ENCODE data around the gene MYL3. TPM values are rescaled to one million over a fixed set of nuclear protein-coding genes. Genes with fewer than 3 reads are reported as not detected.

MYL3 gene
- polyA plus RNA-seq, 1 of the 3 experiments (the other 2 are of a cell fraction), result not detected

GRCh38 chr3:46864061-46864881, 1.0 kb upstream of the MYL3 start:
- peaks cover 0 to 40% of the 10 kb centered on the region in 2 experiments; a peak in 1 of 4 replicates for H3K4me1 ChIP-seq (ENCODE audit: control insufficient read depth in 1 of 2, insufficient read depth in 2 of 2, low read depth in 1 of 2, low read length in 1 of 2)
- no peak for TF ChIP-seq RXRA (IDR thresholded peaks at IDR 0.05; ENCODE audit: borderline replicate concordance, low read depth)
- no peak for TF ChIP-seq TAF1 (IDR thresholded peaks at IDR 0.05; ENCODE audit: borderline replicate concordance, low read depth, low read length)
- TF ChIP-seq POLR2AphosphoS5 (IDR thresholded peaks at IDR 0.05; ENCODE audit: low read depth, low read length), result no peak
- TF ChIP-seq YY1 (IDR thresholded peaks at IDR 0.05; ENCODE audit: low read depth), result no peak
- no peak for TF ChIP-seq GATA2 (CRISPR knock-in tag; IDR thresholded peaks at IDR 0.05)
- no peak for TF ChIP-seq FOXM1 (IDR thresholded peaks at IDR 0.05; ENCODE audit: low read depth)
- TF ChIP-seq SMC3 (IDR thresholded peaks at IDR 0.05; ENCODE audit: low read depth, low read length), result peak; percentile 32; the same call in 1 of the 2 replicates
- no peak for TF ChIP-seq CHD2 (IDR thresholded peaks at IDR 0.05; ENCODE audit: low read length, partially characterized antibody)
- no peak for TF ChIP-seq TCF12 (IDR thresholded peaks at IDR 0.05)
- peak; percentile 61 for TF ChIP-seq RAD21 (IDR thresholded peaks at IDR 0.05; ENCODE audit: low read length)
- CTCF ChIA-PET, result interaction anchor here (0.7 to 4.0 kb wide), 13 partner anchors 11 to 375 kb away, joined by 3 to 29 read pairs (median 5); no protein-coding TSS in a partner anchor
- 72% methylated on average over 9 of the region's 10 CpGs for WGBS (ENCODE audit: low lambda C conversion rate)
- H3F3A ChIP-seq (replicated peaks; ENCODE audit: insufficient read depth), result no peaks in the 10 kb centered on the region
- DNase-seq, result peak; percentile 66
- no peaks in the 10 kb centered on the region for H3K9me3 ChIP-seq
- H3K27me3 ChIP-seq (ENCODE audit: insufficient read depth), result no peaks in the 10 kb centered on the region
- no peak overlapping the region for H3K9ac ChIP-seq
- H2AFZ ChIP-seq (ENCODE audit: low read depth), result no peak overlapping the region
- H3K79me2 ChIP-seq (ENCODE audit: insufficient read depth), result no peaks in the 10 kb centered on the region
- H3K9me2 ChIP-seq, result no peaks in the 10 kb centered on the region
- no peaks in the 10 kb centered on the region for H3K36me3 ChIP-seq (replicated peaks in 1 of 2; ENCODE audit: control insufficient read depth in 1 of 2, insufficient read depth in 2 of 2, low read length in 1 of 2)
- no peak overlapping the region for H3K4me3 ChIP-seq (ENCODE audit: low read depth in 2 of 2, low read length in 1 of 2)
- H3K4me2 ChIP-seq, result no peak overlapping the region
- POLR2A ChIA-PET, result interaction anchor here (0.6 to 1.1 kb wide), 3 partner anchors 19 to 464 kb away, joined by 3 to 6 read pairs (median 4); no protein-coding TSS in a partner anchor
- H4K20me1 ChIP-seq (ENCODE audit: insufficient read depth), result no peaks in the 10 kb centered on the region
- no peak overlapping the region; a peak in 1 of 4 replicates for H3K27ac ChIP-seq (ENCODE audit: low read depth in 2 of 2, low read length in 1 of 2)

DNA sequence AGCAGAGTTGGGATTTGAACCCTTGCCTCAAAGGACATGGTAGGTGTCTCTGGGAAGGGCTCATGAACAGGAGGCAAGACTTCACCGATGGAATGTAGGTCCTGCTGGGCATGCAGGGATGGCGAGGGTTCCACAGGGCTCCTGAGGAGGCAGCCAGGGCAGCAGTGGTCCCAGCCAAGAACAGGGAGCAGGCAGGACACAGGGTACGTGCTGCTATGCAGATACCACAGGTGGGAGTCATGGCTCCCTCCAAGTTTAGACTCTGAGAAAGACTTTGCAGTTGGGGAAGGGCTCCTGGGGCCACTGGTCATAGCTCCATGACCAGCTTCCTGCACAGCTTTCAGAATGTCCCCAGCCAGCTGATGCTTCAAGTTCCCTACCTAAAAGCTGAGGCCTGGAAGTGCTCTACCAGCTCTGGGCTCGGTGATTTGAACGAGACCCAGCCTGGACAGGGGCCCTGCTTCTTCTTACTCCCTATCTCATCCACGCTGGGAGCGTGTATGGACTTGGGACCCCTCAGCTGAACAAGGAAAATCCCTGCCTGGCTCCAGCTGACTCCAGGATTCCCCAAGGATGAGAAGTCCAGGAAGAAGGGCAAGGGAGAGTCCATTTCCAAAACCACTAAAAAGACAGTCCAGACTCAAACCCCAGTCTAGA, 747 bp downstream of the MYL3 start:
- Histone ChIP-seq H2AFZ (ENCODE audit: low read depth) (no peak overlapping the region), H3K27ac (ENCODE audit: low read depth in 2 of 2, low read length in 1 of 2) (no peak overlapping the region), H4K20me1 (ENCODE audit: insufficient read depth) (no peaks in the 10 kb centered on the region), H3K9me2 (no peaks in the 10 kb centered on the region), H3K4me1 (ENCODE audit: control insufficient read depth in 1 of 2, insufficient read depth in 2 of 2, low read depth in 1 of 2, low read length in 1 of 2) (peaks cover 0 to 28% of the 10 kb centered on the region in 2 experiments; a peak in 1 of 4 replicates), H3K79me2 (ENCODE audit: insufficient read depth) (no peaks in the 10 kb centered on the region), H3K27me3 (ENCODE audit: insufficient read depth) (0 out of 2 replicates have a peak, but pooled peaks cover 7% of the 10 kb centered on the region), H3F3A (replicated peaks; ENCODE audit: insufficient read depth) (no peaks in the 10 kb centered on the region), H3K4me3 (ENCODE audit: low read depth in 2 of 2, low read length in 1 of 2) (no peak overlapping the region), H3K9me3 (no peaks in the 10 kb centered on the region), H3K4me2 (no peak overlapping the region), H3K9ac (no peak overlapping the region), H3K36me3 (replicated peaks in 1 of 2; ENCODE audit: control insufficient read depth in 1 of 2, insufficient read depth in 2 of 2, low read length in 1 of 2) (no peaks in the 10 kb centered on the region)
- 67% methylated on average over 6 of the region's 7 CpGs for WGBS (ENCODE audit: low lambda C conversion rate)
- CTCF ChIA-PET, result interaction anchor here (0.6 to 4.0 kb wide), 8 partner anchors 16 to 374 kb away, joined by 3 to 29 read pairs (median 6); no protein-coding TSS in a partner anchor
- POLR2A ChIA-PET, result no interaction called here
- no peak for DNase-seq
- TF ChIP-seq MAX (IDR thresholded peaks at IDR 0.05; ENCODE audit: low read depth), result no peak
- TF ChIP-seq, protein P1, sequence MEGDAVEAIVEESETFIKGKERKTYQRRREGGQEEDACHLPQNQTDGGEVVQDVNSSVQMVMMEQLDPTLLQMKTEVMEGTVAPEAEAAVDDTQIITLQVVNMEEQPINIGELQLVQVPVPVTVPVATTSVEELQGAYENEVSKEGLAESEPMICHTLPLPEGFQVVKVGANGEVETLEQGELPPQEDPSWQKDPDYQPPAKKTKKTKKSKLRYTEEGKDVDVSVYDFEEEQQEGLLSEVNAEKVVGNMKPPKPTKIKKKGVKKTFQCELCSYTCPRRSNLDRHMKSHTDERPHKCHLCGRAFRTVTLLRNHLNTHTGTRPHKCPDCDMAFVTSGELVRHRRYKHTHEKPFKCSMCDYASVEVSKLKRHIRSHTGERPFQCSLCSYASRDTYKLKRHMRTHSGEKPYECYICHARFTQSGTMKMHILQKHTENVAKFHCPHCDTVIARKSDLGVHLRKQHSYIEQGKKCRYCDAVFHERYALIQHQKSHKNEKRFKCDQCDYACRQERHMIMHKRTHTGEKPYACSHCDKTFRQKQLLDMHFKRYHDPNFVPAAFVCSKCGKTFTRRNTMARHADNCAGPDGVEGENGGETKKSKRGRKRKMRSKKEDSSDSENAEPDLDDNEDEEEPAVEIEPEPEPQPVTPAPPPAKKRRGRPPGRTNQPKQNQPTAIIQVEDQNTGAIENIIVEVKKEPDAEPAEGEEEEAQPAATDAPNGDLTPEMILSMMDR (IDR thresholded peaks at IDR 0.05), result no peak
- no peak for TF ChIP-seq NFIC (IDR thresholded peaks at IDR 0.05; ENCODE audit: borderline replicate concordance)
- no peak for TF ChIP-seq SIN3A (IDR thresholded peaks at IDR 0.05; ENCODE audit: borderline replicate concordance, low read depth, low read length)
- TF ChIP-seq, protein P2, sequence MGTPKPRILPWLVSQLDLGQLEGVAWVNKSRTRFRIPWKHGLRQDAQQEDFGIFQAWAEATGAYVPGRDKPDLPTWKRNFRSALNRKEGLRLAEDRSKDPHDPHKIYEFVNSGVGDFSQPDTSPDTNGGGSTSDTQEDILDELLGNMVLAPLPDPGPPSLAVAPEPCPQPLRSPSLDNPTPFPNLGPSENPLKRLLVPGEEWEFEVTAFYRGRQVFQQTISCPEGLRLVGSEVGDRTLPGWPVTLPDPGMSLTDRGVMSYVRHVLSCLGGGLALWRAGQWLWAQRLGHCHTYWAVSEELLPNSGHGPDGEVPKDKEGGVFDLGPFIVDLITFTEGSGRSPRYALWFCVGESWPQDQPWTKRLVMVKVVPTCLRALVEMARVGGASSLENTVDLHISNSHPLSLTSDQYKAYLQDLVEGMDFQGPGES (IDR thresholded peaks at IDR 0.05; ENCODE audit: low read depth, low read length), result no peak
- TF ChIP-seq SMC3 (IDR thresholded peaks at IDR 0.05; ENCODE audit: low read depth, low read length), result no peak
- TF ChIP-seq RXRA (IDR thresholded peaks at IDR 0.05; ENCODE audit: borderline replicate concordance, low read depth), result no peak

All from SK-N-SH (cell line).